C4-2B (cell line): Measurements from ENCODE around the gene FMR1NB.

Experiments
- CTCF ChIP-seq: fragments of 450-650 bp; conservative IDR thresholded peaks from 2 replicates; pipeline ENCODE4 v1.5.1; 2017; ENCODE audit warnings: mild to moderate bottlenecking
- ZFX ChIP-seq: fragments of 450-650 bp; IDR thresholded peaks from 2 replicates; pipeline ENCODE4 v1.6.1; 2017

GRCh38 chrX:147933815-147934214 lies 47.3 kb upstream of the FMR1NB start:
- no peak for TF ChIP-seq CTCF
- TF ChIP-seq ZFX, result no peak
